VCaP (cell line): ENCODE measurements around the gene POLL.

Experiments
- H3K27ac ChIP-seq: fragments of 450-650 bp; 2 replicates; pipeline ENCODE4 v1.5.1; 2017
- CTCF ChIP-seq: fragments of 450-650 bp; conservative IDR thresholded peaks from 2 replicates; pipeline ENCODE4 v1.5.1; 2017; ENCODE audit warnings: mild to moderate bottlenecking, moderate library complexity

The POLL gene

GRCh38 chr10:101565936-101566332, 22.1 kb downstream of the POLL start:
- H3K27ac ChIP-seq = no peak overlapping the region
- TF ChIP-seq CTCF = no peak

- no peak for TF ChIP-seq CTCF
- no peak overlapping the region for H3K27ac ChIP-seq
Observed at GRCh38 chr10:101565370-101565900, 22.6 kb downstream of the POLL start.

- no peak overlapping the region for H3K27ac ChIP-seq
- no peak for TF ChIP-seq CTCF
Observed at GRCh38 chr10:101564490-101564991, 23.5 kb downstream of the POLL start.

GRCh38 chr10:101563497-101564040, 24.5 kb downstream of the POLL start:
- TF ChIP-seq CTCF = no peak
- no peak overlapping the region for H3K27ac ChIP-seq

- no peak for TF ChIP-seq CTCF
- H3K27ac ChIP-seq = no peak overlapping the region
Observed at GRCh38 chr10:101563007-101563406, 25.1 kb downstream of the POLL start.

GRCh38 chr10:101562231-101562630, 25.8 kb downstream of the POLL start:
- no peak overlapping the region for H3K27ac ChIP-seq
- TF ChIP-seq CTCF = no peak

GRCh38 chr10:101561068-101561915, 26.8 kb downstream of the POLL start:
- no peak overlapping the region for H3K27ac ChIP-seq
- no peak for TF ChIP-seq CTCF
